ENCODE results near the gene HTR5A. TPM values are rescaled to one million over a fixed set of nuclear protein-coding genes. Genes with fewer than 3 reads are reported as not detected.
A peak's percentile ranks its signal among the peaks of the same experiment; 100 is the strongest.

HTR5A gene
- total and polyA plus RNA-seq, 2 of the 13 experiments (the other 11 are each of a cell fraction or from before 2014, with no cell fraction given), result not detected

DNA sequence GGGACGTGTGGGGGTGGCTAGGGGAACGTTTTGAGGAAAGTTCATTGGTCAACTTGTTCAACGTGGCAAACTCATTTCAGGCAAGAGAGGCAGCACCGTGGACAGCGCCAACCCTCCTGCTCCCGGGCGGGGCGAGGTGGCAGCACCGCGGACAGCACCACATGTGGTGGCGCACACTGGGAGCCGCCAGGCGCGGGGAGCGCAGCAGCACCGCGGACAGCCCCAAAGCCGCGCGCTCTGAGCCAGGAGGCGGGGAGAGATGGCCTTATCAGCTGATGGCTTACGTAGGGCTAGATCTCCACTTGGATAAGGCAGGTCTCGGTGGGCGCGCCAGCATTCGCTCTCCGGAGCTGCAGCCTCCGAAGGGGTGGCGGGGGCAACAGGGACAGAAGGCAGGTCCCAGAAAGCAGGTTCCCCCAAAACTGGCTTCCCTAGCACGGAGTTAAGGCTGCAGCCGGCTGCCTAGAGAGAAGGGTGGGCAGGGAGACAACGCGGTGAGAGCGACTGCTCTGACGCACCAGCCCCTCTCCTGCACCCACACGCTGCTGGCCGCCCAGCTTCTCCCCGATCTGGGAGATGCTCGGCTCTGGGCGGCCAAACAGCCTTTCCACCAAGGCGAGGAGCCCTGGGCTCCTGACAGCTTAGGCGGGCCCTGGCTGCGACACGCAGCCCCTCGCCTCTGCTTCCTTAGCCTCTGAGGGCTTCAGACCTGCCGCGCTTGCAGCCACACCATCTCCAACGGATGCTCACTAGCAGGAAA lies at the start of gene HTR5A (continued):
- TF ChIP-seq ZFP36L1 (CRISPR knock-in tag; IDR thresholded peaks at IDR 0.05) (peak; percentile 100), BORCS8-MEF2B (CRISPR knock-in tag; IDR thresholded peaks at IDR 0.05) (peak; percentile 100), HDAC2 (CRISPR knock-in tag; IDR thresholded peaks at IDR 0.05) (peak; percentile 100), PHF8 (CRISPR knock-in tag; IDR thresholded peaks at IDR 0.05) (peak; percentile 81), KMT2A (CRISPR knock-in tag; IDR thresholded peaks at IDR 0.05) (peak; percentile 98), PRMT3 (CRISPR knock-in tag; IDR thresholded peaks at IDR 0.05; ENCODE audit: borderline replicate concordance, low read depth) (peak; percentile 100), FOSL2 (CRISPR knock-in tag; IDR thresholded peaks at IDR 0.05) (peak; percentile 92), ZSCAN20 (CRISPR knock-in tag; IDR thresholded peaks at IDR 0.05; ENCODE audit: borderline replicate concordance) (peak; percentile 100), AGO2 (optimal IDR thresholded peaks at IDR 0.05; ENCODE audit: low read depth, low read length) (no peak), FOXK1 (CRISPR knock-in tag; IDR thresholded peaks at IDR 0.05; ENCODE audit: borderline replicate concordance, low read depth) (peak; percentile 100; the same call in 1 of the 2 replicates), RELA (CRISPR knock-in tag; IDR thresholded peaks at IDR 0.05) (peak; percentile 99), BRCA1 (CRISPR knock-in tag; IDR thresholded peaks at IDR 0.05) (peak; percentile 100), ZNF788 (CRISPR knock-in tag; IDR thresholded peaks at IDR 0.05; ENCODE audit: borderline replicate concordance) (peak; percentile 100)
- TF ChIP-seq, protein P1, sequence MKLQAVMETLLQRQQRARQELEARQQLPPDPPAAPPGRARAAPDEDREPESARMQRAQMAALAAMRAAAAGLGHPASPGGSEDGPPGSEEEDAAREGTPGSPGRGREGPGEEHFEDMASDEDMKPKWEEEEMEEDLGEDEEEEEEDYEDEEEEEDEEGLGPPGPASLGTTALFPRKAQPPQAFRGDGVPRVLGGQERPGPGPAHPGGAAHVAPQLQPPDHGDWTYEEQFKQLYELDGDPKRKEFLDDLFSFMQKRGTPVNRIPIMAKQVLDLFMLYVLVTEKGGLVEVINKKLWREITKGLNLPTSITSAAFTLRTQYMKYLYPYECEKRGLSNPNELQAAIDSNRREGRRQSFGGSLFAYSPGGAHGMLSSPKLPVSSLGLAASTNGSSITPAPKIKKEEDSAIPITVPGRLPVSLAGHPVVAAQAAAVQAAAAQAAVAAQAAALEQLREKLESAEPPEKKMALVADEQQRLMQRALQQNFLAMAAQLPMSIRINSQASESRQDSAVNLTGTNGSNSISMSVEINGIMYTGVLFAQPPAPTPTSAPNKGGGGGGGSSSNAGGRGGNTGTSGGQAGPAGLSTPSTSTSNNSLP (IDR thresholded peaks at IDR 0.05; ENCODE audit: low read depth, low read length), result no peak
- TF ChIP-seq, protein P2, sequence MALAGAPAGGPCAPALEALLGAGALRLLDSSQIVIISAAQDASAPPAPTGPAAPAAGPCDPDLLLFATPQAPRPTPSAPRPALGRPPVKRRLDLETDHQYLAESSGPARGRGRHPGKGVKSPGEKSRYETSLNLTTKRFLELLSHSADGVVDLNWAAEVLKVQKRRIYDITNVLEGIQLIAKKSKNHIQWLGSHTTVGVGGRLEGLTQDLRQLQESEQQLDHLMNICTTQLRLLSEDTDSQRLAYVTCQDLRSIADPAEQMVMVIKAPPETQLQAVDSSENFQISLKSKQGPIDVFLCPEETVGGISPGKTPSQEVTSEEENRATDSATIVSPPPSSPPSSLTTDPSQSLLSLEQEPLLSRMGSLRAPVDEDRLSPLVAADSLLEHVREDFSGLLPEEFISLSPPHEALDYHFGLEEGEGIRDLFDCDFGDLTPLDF (CRISPR knock-in tag; IDR thresholded peaks at IDR 0.05), result peak; percentile 98
- TF ChIP-seq, protein P3, sequence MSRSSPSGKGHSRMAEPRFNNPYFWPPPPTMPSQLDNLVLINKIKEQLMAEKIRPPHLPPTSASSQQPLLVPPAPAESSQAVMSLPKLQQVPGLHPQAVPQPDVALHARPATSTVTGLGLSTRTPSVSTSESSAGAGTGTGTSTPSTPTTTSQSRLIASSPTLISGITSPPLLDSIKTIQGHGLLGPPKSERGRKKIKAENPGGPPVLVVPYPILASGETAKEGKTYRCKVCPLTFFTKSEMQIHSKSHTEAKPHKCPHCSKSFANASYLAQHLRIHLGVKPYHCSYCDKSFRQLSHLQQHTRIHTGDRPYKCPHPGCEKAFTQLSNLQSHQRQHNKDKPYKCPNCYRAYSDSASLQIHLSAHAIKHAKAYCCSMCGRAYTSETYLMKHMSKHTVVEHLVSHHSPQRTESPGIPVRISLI (CRISPR knock-in tag; IDR thresholded peaks at IDR 0.05; ENCODE audit: borderline replicate concordance), result peak; percentile 89
- TF ChIP-seq, protein P4, sequence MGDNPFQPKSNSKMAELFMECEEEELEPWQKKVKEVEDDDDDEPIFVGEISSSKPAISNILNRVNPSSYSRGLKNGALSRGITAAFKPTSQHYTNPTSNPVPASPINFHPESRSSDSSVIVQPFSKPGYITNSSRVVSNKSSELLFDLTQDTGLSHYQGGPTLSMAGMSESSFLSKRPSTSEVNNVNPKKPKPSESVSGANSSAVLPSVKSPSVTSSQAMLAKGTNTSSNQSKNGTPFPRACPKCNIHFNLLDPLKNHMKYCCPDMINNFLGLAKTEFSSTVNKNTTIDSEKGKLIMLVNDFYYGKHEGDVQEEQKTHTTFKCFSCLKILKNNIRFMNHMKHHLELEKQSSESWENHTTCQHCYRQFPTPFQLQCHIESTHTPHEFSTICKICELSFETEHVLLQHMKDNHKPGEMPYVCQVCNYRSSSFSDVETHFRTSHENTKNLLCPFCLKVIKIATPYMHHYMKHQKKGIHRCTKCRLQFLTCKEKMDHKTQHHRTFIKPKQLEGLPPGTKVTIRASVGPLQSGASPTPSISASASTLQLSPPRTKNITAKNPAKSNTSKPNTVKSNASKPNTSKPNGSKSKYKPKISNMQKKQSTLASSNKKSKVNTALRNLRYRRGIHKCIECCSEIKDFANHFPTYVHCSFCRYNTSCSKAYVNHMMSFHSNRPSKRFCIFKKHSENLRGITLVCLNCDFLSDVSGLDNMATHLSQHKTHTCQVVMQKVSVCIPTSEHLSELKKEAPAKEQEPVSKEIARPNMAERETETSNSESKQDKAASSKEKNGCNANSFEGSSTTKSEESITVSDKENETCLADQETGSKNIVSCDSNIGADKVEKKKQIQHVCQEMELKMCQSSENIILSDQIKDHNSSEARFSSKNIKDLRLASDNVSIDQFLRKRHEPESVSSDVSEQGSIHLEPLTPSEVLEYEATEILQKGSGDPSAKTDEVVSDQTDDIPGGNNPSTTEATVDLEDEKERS (CRISPR knock-in tag; IDR thresholded peaks at IDR 0.05), result peak; percentile 100
- TF ChIP-seq, protein P5, sequence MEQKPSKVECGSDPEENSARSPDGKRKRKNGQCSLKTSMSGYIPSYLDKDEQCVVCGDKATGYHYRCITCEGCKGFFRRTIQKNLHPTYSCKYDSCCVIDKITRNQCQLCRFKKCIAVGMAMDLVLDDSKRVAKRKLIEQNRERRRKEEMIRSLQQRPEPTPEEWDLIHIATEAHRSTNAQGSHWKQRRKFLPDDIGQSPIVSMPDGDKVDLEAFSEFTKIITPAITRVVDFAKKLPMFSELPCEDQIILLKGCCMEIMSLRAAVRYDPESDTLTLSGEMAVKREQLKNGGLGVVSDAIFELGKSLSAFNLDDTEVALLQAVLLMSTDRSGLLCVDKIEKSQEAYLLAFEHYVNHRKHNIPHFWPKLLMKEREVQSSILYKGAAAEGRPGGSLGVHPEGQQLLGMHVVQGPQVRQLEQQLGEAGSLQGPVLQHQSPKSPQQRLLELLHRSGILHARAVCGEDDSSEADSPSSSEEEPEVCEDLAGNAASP (CRISPR knock-in tag; IDR thresholded peaks at IDR 0.05; ENCODE audit: borderline replicate concordance), result peak; percentile 99
